Muscle layer of colon (tissue), 2 donors: Measurements from ENCODE around the gene SLC25A26.
"Not testable (repeated sequence)": the region's sequence is repeated elsewhere in the genome, so short reads cannot be mapped to it uniquely, and the experiment has no call there.

Experiments used
- H3K27ac ChIP-seq: one replicate; pipeline ENCODE4 v1.7.0; 2013; ENCODE audit warnings: low read depth, mild to moderate bottlenecking, low read length, moderate library complexity
- H3K27me3 ChIP-seq, 2 donors: one replicate each; pipeline ENCODE4 v1.7.0; 2013; ENCODE audit warnings: low read length in 2 of 2, mild to moderate bottlenecking in 2 of 2; ENCODE audit not compliant: insufficient read depth in 2 of 2, control insufficient read depth in 1 of 2
- H3K36me3 ChIP-seq: one replicate; pipeline ENCODE4 v1.7.0; 2013; ENCODE audit warnings: mild to moderate bottlenecking, low read length; ENCODE audit not compliant: insufficient read depth
- H3K4me1 ChIP-seq: one replicate; pipeline ENCODE4 v1.7.0; 2013; ENCODE audit warnings: mild to moderate bottlenecking, low read length; ENCODE audit not compliant: insufficient read depth
- H3K4me3 ChIP-seq, 2 donors: one replicate each; pipeline ENCODE4 v1.7.0; 2013; ENCODE audit warnings: low read length in 2 of 2, low read depth in 1 of 2, mild to moderate bottlenecking in 1 of 2, moderate library complexity in 1 of 2
- H3K9ac ChIP-seq: one replicate; pipeline ENCODE4 v1.7.0; 2013; ENCODE audit warnings: low read length
- H3K9me3 ChIP-seq: one replicate; pipeline ENCODE4 v1.7.0; 2013; ENCODE audit warnings: mild to moderate bottlenecking, low read length
- donor health status: abdominal sarcoma.
- donor health status: Adenocarcinoma of cecum.

SLC25A26 gene

GRCh38 chr3:66299085-66299484 lies 78.3 kb downstream of the SLC25A26 start:
- H3K27ac ChIP-seq, H3K4me3 ChIP-seq, H3K9me3 ChIP-seq, H3K9ac ChIP-seq, H3K27me3 ChIP-seq, H3K36me3 ChIP-seq: not testable (repeated sequence)
- peaks cover 30% of the 10 kb centered on the region for H3K4me1 ChIP-seq

DNA sequence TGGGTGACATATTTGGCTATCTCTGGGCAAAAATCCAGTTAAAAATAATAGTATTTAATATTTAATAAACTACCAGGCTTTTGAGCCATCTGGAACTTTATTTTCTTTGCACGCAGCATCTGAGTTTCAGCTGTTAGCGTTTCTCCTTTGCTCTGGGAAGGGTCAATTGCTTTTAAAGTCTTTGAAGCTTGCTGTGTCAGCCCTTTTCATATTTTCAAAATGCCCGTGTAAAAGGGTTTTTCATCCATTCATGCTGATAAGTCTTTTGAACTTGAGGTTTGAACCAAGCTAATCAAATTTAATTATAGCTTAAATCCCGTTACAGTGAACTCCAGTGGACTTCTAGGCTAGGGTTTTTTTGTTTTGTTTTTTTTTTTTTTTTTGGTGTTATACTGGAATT lies 79.1 kb downstream of the SLC25A26 start:
- Histone ChIP-seq H3K9ac (no peak overlapping the region), H3K27me3 (no peaks in the 10 kb centered on the region), H3K4me1 (peaks cover 30% of the 10 kb centered on the region), H3K27ac (no peak overlapping the region), H3K9me3 (no peaks in the 10 kb centered on the region), H3K4me3 (no peak overlapping the region), H3K36me3 (no peaks in the 10 kb centered on the region)

GRCh38 chr3:66302288-66302687 lies 81.5 kb downstream of the SLC25A26 start:
- H3K27me3 ChIP-seq = no peaks in the 10 kb centered on the region
- H3K4me3 ChIP-seq = no peak overlapping the region
- no peaks in the 10 kb centered on the region for H3K9me3 ChIP-seq
- no peak overlapping the region for H3K9ac ChIP-seq
- no peak overlapping the region for H3K27ac ChIP-seq
- no peaks in the 10 kb centered on the region for H3K36me3 ChIP-seq
- H3K4me1 ChIP-seq = peaks cover 23% of the 10 kb centered on the region

DNA sequence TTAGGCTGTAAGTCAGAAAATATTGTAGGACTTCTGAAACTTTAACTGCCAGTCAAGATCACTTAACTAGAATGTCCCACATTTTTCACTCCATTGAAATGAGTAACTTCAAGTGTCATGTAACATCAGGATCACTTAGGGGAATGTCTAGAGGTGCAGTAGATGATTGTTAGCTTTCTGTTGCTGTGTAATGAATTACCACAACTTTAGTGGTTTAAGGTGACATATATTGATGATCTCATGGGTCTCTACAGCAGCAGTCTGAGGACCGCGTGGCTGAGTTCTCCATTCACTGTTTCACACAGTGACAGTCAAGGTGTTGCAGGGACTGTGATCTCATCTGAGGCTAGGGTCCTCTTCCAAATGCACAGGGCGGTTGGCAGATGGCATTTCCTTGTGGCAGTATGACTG lies 82.7 kb downstream of the SLC25A26 start:
- no peaks in the 10 kb centered on the region for H3K9me3 ChIP-seq
- no peak overlapping the region for H3K4me3 ChIP-seq
- no peak overlapping the region for H3K27ac ChIP-seq
- peaks cover 11% of the 10 kb centered on the region for H3K4me1 ChIP-seq
- no peaks in the 10 kb centered on the region for H3K27me3 ChIP-seq
- no peaks in the 10 kb centered on the region for H3K36me3 ChIP-seq
- no peak overlapping the region for H3K9ac ChIP-seq

GRCh38 chr3:66304293-66304692 lies 83.5 kb downstream of the SLC25A26 start:
- H3K9ac ChIP-seq = no peak overlapping the region
- H3K4me3 ChIP-seq = no peak overlapping the region
- no peaks in the 10 kb centered on the region for H3K9me3 ChIP-seq
- H3K27me3 ChIP-seq = no peaks in the 10 kb centered on the region
- H3K4me1 ChIP-seq = peaks cover 5% of the 10 kb centered on the region
- no peaks in the 10 kb centered on the region for H3K36me3 ChIP-seq
- H3K27ac ChIP-seq = no peak overlapping the region

DNA sequence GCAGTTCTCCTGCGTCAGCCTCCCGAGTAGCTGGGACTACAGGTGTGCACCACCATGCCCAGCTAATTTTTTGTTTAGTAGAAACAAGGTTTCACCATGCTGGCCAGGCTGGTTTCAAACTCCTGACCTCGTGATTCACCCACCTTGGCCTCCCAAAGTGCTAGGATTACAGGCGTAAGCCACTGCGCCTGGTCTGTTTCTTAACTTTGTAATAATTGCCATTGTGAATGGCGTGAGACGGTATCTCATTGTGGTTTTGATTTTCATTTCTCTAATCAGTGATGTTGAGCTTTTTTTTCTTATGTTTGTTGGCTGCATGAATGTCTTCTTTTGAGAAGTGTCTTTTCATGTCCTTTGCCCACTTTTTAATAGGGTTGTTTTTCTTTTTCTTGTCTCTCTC lies 85.3 kb downstream of the SLC25A26 start:
- H3K36me3 ChIP-seq, H3K4me1 ChIP-seq, H3K9me3 ChIP-seq: not testable (repeated sequence)

DNA sequence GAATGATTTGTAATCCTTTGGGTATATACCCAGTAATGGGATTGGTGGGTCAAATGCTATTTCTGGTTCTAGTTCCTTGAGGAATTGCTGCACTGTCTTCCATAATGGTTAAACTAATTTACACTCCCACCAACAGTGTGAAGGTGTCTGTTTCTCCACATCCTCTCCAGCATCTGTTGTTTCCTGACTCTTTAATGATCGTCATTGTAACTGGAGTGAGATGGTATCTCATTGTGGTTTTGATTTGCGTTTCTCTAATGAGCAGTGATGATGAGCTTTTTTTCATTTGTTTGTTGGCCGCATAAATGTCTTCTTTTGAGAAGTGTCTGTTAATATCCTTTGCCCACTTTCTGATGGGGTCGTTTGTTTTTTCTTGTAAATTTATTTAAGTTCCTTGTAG lies 86.2 kb downstream of the SLC25A26 start:
- H3K36me3 ChIP-seq, H3K4me3 ChIP-seq, H3K9me3 ChIP-seq, H3K27me3 ChIP-seq, H3K4me1 ChIP-seq, H3K27ac ChIP-seq, H3K9ac ChIP-seq: not testable (repeated sequence)

More for the DNA sequence above, 85.3 kb downstream of the SLC25A26 start:
- H3K27me3 ChIP-seq, H3K9ac ChIP-seq, H3K27ac ChIP-seq, H3K4me3 ChIP-seq: not testable (repeated sequence)

DNA sequence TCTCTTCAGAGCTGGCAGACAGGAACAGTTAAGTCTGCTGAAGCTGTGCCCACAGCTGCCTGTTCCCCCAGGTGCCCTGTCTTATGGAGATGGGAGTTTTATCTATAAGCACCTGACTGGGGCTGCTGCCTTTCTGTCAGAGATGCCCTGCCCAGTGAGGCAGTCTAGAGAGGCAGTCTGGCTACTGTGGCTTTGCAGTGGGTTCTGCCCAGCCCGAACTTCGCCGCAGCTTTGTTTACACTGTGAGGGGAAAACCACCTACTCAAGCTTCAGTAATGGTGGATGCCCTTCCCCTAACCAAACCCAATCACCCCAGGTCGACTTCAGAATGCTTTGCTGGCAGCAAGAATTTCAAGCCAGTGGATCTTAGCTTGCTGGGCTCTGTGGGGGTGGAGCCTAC lies 91.2 kb downstream of the SLC25A26 start:
- Histone ChIP-seq H3K9ac (no peak overlapping the region), H3K36me3 (no peaks in the 10 kb centered on the region), H3K4me3 (no peak overlapping the region), H3K27me3 (no peaks in the 10 kb centered on the region), H3K27ac (no peak overlapping the region), H3K4me1 (no peaks in the 10 kb centered on the region), H3K9me3 (no peaks in the 10 kb centered on the region)

GRCh38 chr3:66314455-66314854 lies 93.7 kb downstream of the SLC25A26 start:
- Histone ChIP-seq H3K27ac (no peak overlapping the region), H3K9me3 (no peaks in the 10 kb centered on the region), H3K27me3 (no peaks in the 10 kb centered on the region), H3K4me1 (no peaks in the 10 kb centered on the region), H3K9ac (no peak overlapping the region), H3K36me3 (no peaks in the 10 kb centered on the region), H3K4me3 (no peak overlapping the region)

- Histone ChIP-seq H3K36me3 (no peaks in the 10 kb centered on the region), H3K27ac (no peak overlapping the region), H3K9me3 (no peaks in the 10 kb centered on the region), H3K27me3 (no peaks in the 10 kb centered on the region), H3K4me1 (no peaks in the 10 kb centered on the region), H3K4me3 (no peak overlapping the region), H3K9ac (no peak overlapping the region)
Observed at GRCh38 chr3:66317750-66318376, 97.1 kb downstream of the SLC25A26 start.

DNA sequence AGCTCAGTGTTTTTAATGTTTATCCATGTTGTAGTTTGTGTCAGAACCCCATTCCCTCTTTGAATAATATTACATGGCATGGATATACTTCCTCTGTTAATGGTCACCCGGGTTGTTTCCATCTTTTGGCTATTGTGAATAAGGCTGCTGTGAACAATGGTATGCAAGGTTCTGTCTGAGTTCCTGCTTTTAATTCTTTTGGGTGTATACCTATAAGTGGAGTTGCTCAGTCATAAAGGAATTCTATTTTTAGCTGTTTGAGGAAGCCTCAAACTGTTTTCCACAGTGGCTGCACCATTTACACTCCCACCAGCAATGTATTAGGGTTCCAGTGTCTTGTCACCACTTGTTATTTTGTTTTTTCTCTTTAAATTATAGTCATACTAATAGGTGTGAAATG lies 99.6 kb downstream of the SLC25A26 start:
- Histone ChIP-seq H3K27me3 (no peaks in the 10 kb centered on the region), H3K27ac (no peak overlapping the region), H3K36me3 (no peaks in the 10 kb centered on the region)

GRCh38 chr3:66322436-66322835 lies 101.6 kb downstream of the SLC25A26 start:
- Histone ChIP-seq H3K4me1 (no peaks in the 10 kb centered on the region), H3K4me3 (no peak overlapping the region), H3K36me3 (no peaks in the 10 kb centered on the region), H3K27me3 (no peaks in the 10 kb centered on the region), H3K9ac (no peak overlapping the region), H3K27ac (no peak overlapping the region), H3K9me3 (no peaks in the 10 kb centered on the region)

More for the DNA sequence above, 99.6 kb downstream of the SLC25A26 start:
- H3K4me1 ChIP-seq = no peaks in the 10 kb centered on the region
- no peaks in the 10 kb centered on the region for H3K9me3 ChIP-seq
- H3K9ac ChIP-seq = no peak overlapping the region
- H3K4me3 ChIP-seq = no peak overlapping the region
